HG02938 (cell line): ENCODE measurements around the gene DARS1.
"Not testable (repeated sequence)": the region's sequence is repeated elsewhere in the genome, so short reads cannot be mapped to it uniquely, and the experiment has no call there.

ENCODE experiments used
- ATAC-seq: cut with Tn5 transposase; IDR thresholded peaks from one replicate; pipeline ENCODE4 v1.9.1; 2021; ENCODE audit warnings: mild to moderate bottlenecking, moderate library complexity; ENCODE audit not compliant: unreplicated experiment

Gene DARS1

DNA sequence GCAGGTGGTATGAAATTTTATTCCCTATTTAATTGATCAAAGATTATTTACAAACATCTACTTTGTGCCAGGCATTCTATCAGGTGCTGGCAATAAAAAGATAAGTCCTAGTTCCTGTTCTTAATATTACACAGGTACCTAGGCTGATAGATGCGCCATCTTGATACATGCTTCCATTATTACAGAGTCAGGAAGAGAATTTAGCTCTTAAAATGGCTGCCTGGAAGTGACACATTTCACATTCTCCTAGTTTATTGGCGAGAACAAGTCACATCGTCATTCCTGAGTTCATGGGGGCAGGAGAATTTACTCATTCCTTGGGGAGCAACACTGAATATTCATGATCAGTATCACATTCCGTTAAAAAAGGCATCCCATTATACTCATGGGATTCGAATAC lies 1.1 kb upstream of the DARS1 start:
- ATAC-seq: no peak

DNA sequence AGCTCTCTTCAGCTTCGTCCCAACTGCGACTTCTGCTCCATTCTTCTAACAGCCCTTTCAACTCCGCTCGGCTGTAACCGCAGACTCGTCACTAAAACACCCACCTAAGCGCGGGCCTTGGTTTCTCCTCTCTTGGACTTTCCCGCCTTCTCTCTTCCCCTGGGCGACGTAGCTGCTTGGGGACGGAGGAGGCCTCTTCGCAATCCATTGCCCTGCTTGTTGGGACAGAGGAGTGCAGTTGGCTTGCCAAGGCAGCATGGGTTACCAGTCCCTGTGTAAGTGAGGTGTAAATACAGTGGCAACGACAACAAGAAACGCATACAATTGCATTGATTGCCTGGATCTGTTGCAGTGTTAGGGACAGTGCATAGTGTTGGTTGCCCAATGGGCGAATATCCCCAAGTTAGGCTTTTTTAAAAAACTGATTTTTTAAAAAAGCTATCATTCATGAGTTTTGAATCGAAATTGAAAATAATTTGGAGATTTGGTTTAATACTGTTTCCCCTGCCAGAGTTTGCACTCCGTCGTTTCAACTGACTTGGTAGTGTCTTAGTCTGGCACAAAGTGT lies 484 bp upstream of the DARS1 start:
- peak; percentile 35 for ATAC-seq

DNA sequence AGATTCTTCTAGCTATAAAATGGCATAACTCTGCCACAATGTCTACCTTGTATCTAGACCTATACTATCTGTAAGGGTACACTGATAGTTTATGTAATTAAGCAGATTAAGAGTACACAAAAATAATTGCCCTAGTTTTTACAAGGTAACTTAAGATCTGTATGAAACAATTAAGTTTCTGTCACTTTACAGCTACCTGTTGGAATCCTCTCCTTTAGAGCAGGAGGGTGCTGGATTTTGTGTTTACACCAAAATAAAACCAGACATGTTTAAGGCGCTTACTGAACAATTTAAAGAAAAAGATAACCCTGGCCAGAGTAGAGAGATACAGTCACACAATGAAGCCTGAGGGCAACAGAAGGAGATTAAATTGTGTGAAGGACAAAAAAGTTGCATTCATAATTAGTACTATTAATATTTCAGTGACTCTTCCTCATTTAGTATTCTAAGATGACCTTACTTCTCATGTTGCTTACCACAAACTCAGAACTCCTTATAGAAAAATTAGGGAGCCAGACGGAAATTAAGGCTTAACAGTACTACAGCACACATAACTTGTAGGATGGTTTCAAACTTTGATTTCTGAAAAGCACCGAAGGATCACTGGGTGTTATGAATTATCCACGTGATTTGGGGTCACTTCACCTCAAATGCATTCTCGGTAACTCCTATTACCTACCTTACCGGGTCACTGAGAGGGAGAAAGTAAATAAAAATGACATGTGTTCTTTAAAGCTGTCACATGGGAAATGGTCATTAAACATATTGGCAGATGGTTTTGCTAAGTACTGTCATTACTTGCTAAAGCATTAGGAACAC lies 1.0 kb downstream of the DARS1 start:
- ATAC-seq: peak; percentile 44

DNA sequence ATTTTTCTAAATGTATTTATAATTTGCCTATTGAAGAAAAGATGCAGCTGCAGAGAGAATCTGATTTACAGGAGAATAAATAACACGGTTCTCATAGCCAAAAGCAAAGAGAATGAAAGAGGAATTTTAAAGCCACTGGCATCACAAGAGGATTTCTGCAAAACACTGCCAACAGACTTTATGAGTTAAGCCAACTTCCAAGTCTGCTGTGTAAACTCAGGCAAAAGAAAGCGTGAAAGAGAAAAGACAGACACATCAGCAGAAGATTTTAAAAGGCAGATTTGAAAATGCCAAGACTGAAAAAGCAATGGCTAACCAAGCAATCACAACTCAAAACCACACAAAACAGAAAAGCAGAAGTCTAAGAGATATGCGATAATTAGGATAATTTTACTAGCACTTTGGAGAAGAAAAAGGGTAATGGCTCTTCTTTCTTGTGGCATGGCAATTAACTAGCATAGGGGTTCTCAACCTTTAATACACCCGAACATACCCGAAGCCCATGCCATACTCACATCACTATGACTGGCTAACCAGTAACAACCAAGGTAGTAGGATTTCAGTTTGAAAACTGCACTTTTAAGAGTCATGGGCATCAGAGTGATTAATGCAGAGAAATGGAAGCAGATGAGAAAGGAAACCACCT lies 4.9 kb downstream of the DARS1 start:
- no peak for ATAC-seq

DNA sequence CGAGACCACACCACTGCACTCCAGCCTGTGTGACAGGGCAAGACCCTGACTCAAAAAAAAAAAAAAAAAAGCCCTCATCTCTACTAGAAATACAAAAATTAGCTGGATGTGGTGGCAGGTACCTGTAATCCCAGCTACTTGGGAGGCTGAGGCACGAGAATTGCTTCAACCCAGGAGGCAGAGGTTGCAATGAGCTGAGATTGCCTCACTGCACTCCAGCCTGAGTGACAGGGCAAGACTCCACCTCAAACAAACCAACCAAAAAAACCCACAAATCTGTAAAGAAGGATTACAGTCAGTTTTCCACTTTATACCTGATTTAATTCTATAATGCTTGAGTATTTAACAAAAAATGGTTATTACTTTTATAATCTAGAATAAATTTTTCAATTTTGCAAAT lies 9.7 kb downstream of the DARS1 start:
- ATAC-seq: no peak

DNA sequence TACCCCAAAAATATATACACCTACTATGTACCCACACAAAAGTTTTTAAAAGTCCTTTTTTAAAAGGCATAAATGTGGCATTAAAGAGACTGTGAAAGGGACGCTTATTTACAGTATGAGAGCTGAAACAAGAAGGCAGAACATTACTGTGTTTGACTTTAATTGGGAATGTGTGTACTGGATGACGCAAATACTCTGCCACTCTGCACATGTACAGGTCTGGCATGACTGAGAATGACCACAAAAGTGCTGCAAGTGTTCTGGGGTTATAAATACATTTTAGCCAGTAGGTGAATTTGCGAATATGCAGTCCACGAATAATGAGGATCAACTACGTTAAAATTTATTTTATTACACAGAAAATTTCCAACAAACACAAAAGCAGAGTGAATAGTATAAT lies 11.4 kb downstream of the DARS1 start:
- ATAC-seq: no peak

DNA sequence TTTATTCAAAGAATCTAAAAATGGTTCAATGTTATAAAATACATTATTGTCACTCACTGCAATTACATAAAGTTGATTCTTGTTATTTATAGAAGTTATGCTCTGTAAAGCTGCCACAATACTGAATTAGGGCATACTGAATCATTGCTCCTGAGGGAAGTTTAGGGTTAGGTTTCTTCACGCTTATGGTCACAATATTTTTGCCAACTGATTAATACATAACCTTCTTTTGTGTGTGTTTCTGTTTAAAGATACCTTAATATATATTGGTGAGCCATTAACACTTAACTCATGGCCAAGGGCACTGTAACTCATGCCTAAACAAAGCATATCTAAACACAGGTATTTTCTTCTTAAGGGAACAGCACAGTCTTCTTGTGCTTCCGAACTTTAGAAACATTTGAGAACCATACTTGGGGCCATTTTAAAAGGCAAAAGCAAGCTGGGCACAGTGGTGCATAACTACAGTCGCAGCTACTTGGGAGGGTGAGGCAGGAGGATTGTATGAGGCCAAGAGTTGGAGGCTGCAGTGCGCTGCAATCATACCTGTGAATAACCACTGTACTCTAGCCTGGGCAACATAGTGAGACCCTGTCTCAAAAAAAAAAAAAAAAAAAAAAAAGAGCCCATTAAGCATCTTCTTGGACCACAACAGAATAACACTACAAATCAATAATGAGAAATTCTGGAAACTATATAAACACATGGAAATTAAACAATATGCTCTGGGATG lies 15.6 kb downstream of the DARS1 start:
- no peak for ATAC-seq

DNA sequence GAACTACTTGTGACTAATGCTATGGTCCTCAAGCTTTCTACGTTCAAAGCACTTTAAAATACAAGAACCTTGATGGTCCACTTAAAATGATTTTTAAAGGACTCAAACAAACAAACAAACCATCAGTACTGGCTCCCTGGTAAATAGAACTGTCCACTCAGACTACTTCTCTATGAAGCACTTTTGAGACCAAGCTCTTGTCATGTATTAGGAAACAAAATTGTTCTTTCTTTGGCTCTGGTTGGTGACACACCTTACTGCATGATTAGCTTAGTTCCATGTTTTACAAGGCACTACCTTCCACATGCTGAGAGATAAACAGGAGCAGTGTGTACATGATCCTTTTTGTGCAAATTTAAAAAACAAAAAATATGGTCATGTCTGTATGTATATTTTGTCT lies 19.7 kb downstream of the DARS1 start:
- ATAC-seq: no peak

DNA sequence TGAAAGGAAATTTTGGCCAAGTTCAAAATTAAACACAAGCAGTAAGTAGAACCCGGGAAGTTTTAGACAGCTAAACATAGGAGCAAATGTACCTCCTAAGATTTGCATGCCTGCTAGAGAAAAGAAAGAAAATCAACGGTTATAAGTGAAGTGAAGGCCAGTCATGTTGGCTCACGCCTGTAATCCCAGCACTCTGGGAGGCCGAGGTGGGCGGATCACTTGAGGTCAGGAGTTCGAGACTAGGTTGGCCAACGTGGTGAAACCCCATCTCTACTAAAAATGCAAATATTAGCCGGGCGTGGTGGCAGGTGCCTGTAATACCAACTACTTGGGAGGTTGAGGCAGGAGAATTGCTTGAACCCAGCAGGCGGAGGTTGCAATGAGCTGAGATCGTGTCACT lies 21.0 kb downstream of the DARS1 start:
- not testable (repeated sequence) for ATAC-seq

DNA sequence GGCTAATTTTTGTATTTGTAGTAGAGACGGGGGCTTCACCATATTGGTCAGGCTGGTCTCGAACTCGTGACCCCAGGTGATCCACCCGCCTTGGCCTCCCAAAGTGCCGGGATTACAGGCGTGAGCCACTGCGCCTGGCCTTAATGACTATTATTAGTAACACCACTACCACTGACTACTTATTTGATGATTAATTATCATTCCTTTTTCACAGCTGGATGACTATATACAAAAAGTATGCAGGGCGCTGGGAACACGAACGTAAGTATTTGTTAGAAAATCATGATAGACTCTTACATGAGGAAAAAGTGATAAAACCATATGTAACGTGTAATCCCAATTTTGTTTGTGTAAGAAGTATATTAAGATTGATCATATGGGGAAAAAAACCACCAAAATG lies 21.6 kb downstream of the DARS1 start:
- no peak for ATAC-seq

DNA sequence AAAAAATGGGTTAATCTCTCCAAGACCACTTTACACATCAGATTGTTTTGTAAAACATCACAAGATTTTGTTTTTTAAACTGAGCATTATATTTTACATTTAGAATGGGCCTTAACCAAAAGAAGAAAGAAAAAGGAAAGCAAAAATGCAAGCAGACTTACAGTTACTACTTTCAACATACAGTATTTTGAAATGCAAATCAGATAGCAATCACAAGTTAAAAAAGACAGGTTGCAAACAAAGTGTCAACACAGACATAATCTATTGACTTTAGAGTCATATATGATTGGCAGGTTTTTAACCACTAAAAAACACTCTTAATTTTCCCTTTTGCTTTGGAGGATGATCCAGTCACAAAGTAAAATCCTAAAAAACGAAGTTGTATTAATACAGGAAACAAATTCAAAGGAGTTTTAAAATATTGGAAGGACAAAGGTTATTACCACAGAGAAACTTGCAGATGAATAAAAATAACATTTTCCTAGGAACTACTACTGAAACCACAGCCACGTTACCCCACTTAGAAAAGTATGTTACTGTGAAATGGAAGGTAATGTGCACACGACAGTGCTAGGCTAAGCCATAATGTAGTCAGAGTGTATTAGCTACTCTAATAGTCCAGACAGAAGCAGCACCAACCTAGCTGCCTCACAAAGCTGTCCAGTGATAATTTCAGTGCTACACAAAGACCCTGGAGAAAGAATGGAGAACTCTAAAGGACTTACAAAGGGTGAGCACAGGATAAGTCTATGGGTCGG lies 22.9 kb downstream of the DARS1 start:
- ATAC-seq: peak; percentile 54

DNA sequence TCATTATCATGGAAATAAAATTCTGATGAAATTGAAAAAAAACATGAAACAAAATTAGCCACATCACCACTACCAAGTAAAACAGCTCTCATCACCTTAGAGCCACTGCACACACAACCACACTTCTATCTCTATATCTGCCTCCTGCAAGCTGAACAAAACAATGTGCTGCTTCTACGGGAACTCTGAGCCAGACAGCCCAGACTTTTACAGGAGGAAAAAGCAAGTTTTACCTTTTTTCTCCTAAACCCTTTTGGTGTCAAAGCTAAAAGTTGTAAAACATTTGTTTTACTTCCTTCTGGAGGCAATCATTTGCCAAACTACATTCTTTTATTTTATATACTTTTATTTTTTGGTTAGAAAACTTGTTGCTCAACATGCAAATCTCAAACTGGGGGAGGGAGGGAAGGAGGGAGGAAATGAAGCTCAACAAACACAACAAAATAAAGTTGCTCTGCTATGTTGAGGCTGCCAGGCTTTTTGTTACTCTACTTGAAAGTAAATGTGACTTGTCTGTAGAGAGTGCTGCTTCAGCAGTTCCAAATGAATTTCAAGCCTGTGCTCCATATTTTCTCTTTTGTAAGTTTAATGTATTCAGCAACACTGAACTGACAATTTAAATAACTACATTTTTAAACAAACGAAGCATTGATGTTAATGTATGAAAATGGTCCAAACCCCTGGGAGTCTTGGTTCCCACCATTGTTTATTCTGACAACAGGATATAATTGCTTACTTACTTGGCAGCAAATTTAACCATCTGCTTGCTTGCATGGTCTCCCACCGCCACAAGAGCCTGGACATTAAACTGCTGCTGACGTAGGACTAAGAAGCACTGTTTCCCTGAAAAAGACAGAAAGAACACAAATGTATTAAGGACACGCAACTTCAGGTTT lies 24.5 kb downstream of the DARS1 start:
- no peak for ATAC-seq

DNA sequence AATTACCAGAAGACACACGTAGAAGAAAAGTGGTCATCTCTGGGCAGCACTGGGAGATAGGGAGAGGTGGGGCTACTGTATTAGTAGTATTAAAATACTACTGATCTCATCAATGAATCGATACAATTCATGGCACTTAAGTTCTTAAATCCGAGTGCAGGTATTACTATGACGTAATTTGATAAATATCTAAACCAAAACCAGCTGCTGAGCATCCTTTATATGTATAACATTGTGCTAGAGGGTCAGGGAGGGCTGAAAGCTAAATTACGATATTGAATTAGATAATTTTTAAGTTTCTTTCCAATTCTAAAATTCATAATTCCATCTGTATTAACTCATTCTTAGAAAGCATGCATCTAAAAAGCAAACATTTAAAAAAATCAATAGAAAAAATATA lies 25.3 kb downstream of the DARS1 start:
- ATAC-seq: no peak

DNA sequence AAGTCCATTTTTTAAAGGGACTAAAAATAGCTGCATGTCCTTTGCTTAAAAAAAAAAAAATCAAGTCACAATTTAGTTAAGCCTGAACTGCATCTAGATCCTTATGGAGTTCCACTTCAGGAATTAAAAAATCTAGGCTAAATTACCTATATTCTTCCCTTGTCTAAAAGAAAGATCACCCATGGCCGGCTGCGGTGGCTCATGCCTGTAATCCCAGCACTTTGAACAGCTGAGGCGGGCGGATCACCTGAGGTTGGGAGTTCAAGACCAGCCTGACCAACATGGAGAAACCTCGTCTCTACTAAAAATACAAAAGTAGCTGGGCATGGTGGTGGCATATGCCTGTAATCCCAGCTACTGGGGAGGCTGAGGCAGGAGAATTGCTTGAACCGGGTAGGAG lies 26.5 kb downstream of the DARS1 start:
- not testable (repeated sequence) for ATAC-seq

DNA sequence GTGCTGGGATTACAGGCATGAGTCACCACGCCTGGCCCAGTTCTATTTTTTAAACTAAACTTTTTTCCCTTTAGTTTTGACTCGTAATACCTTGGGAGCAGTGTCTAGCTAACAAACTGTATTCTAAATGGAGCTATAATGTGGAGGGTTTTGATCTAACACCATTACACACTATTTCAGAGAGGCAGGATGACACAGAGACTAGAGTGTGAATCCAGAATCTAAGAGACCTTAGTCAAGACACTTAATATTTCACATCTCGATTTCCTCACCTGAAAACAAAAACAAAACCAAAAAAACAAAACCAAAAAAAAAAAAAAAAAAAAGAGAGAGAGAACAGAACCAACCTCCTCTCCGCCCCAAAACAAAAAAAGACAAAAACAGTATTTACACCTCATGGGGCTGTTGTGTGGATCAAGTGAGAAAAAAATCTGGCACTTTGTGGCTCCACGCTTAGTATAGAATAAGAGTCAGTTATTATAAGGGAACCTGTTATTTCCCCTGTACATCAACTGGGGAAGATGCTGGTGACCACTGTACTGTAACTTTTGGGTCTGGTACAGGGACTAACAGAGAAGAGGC lies 31.3 kb downstream of the DARS1 start:
- ATAC-seq: no peak

DNA sequence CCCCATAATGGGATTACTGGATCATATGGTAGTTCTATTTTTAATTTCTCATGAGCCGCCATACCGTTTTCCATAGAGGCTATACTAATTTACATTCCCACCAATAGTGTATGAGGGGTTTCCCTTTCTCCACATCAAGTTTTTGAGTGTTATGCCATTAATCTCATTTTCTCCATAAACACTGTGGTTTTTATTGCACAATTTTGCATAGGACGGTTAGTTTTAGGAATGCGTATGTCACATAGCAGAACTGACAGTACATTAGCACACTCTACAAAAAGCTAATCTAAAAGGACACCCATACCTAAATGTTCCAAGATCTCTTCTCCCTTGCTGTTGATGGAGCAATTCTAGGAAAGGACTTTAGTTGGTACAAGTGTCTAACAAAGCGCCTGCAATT lies 32.5 kb downstream of the DARS1 start:
- ATAC-seq: no peak

DNA sequence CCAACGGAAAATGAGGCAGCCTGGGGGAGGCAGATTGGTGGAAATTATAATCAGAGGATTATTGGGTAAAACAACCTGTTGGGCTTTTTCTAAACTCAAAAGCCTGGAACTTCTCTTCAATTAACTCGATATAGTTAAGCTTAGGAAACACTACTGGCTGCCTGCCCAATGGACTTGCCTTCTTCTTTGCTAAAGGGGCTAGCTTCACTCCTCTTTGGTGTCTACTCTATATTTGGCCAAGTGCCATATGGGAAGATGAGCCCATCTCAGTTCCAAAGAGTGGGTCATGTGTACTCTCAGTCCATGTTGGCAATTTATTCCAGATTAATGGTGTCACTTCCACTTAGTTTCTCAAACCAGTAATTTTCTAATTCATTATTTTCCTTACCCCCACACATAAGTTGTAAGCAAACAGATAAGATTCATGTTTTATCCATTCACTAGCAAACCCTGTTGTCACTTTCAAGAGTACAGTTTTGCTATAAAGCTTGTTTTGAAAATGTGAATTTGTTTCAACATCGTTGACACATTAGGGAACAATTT lies 34.3 kb downstream of the DARS1 start:
- no peak for ATAC-seq

DNA sequence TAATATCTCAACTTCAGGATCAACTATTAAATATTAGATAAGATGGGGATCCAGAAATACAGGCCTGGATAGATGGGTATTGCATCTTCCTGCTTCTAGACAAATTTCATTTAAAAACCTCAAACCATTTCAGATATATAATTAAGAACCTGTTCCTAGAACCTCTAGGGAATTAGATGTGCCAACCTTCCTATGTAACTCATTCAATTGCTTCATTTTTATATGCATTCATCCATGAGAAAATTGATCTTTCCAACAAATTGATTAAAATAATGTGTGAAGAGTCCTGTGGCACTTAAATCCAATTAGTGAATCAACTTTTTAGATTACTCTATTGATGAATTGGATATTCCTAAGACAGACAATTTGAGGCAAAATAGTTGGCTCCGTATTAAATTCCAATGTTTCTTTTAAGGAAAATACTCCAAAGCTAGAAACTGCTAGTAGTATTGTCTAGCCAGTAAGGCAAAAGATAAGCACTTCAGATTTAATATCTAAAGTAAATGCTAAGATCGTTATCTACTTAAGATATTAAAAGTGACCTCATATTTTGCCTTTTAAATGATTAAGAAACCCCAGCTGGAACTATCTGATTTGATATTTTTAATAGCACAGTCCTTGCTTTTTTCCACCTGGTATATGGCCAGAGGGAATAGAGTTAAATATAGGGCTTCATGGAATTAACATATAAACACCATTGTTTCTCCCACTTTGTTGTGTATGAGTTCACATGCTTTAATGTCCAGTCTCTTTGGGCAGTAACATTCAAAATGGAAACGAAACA lies 35.8 kb downstream of the DARS1 start:
- ATAC-seq: no peak
